K562 (cell line): ENCODE results near the gene CHPF. TPM values are rescaled to one million over a fixed set of nuclear protein-coding genes. Genes with fewer than 3 reads are reported as not detected.

Experiments used
- FOXM1 ChIP-seq, 2 experiments: fragments of 450-650 bp in 1 of 2; sonication (generic) in 1 of 2; formaldehyde crosslinking in 1 of 2; IDR thresholded peaks; 2 replicates each; pipeline versions ENCODE4 v1.6.1 to v1.9.0; 2017 to 2022; ENCODE audit warnings: low read depth in 2 of 2, mild to moderate bottlenecking in 2 of 2, missing genetic modification reagents in 1 of 2, moderate library complexity in 1 of 2
- MTA1 ChIP-seq: fragments of 450-650 bp; IDR thresholded peaks from 2 replicates; pipeline ENCODE4 v1.6.1; 2017; ENCODE audit warnings: borderline replicate concordance
- POLR2G ChIP-seq: fragments of 200-400 bp; formaldehyde crosslinking; IDR thresholded peaks from 2 replicates; pipeline ENCODE4 v1.6.1; 2017; ENCODE audit warnings: low read depth, mild to moderate bottlenecking, antibody characterized with exemption, low read length, moderate library complexity
- PREB ChIP-seq: sonication (generic); formaldehyde crosslinking; IDR thresholded peaks from 2 replicates; pipeline ENCODE4 v1.8.1; 2023; ENCODE audit warnings: mild to moderate bottlenecking, missing genetic modification reagents
- SMAD4 ChIP-seq: fragments of 250-450 bp; sonication (Bioruptor Pico); conservative IDR thresholded peaks from 2 replicates; pipeline ENCODE4 v1.8.0; 2021; ENCODE audit warnings: inconsistent platforms, mild to moderate bottlenecking, moderate library complexity
- THRA ChIP-seq: fragments of 450-650 bp; IDR thresholded peaks from 2 replicates; pipeline ENCODE4 v1.6.1; 2017; ENCODE audit warnings: mild to moderate bottlenecking, moderate library complexity
- TRIM25 ChIP-seq: fragments of 450-650 bp; IDR thresholded peaks from 2 replicates; pipeline ENCODE4 v1.7.0; 2016; ENCODE audit warnings: borderline replicate concordance
- polyA plus RNA-seq, 8 experiments: library from polyadenylated mRNA; depleted of rRNA in 4 of 8; stranded (reverse) in 5 of 8; unstranded in 3 of 8; fragments of >200 nt; fragmentation: Nextera tagmentation in 2 of 8; fragmentation: Illumina TruSeq in 1 of 8; extraction: Ambion mirVana in 2 of 8; extraction: Trizol in 1 of 8; gene quantifications; 2 replicates each; pipeline versions ENCODE4 v1.2.1 to v1.2.3, GENCODE V29; 2011 to 2014; ENCODE audit warnings: inconsistent platforms in 1 of 8, missing spikeins in 1 of 8
- total RNA-seq, 7 experiments: library from RNA; depleted of rRNA in 6 of 7; stranded (reverse); fragments of >200 nt in 6 of 7; fragmentation: Illumina TruSeq in 2 of 7; extraction: Trizol in 2 of 7; gene quantifications; 2 replicates each; pipeline versions ENCODE4 v1.2.1 to v1.2.3, GENCODE V29; 2011 to 2021; ENCODE audit warnings: low replicate concordance in 1 of 7
- TF ChIP-seq, protein P1 (sequence below): fragments of 450-650 bp; IDR thresholded peaks from 2 replicates; pipeline ENCODE4 v1.6.1; 2016; ENCODE audit warnings: missing biosample characterization, missing genetic modification characterization

Gene CHPF
- total and polyA plus RNA-seq, 9 of the 15 experiments (the other 6 are each of a cell fraction or from before 2014, with no cell fraction given): 0.15 to 57.2 (median 7.9) TPM

- TF ChIP-seq PREB (CRISPR knock-in tag) (no peak), TRIM25 (peak; percentile 83; the same call in 1 of the 2 replicates), THRA (peak; percentile 88), FOXM1 (IDR thresholded peaks at IDR 0.05; ENCODE audit: low read depth) (no peak), FOXM1 (CRISPR knock-in tag; IDR thresholded peaks at IDR 0.05; ENCODE audit: low read depth) (no peak), POLR2G (peak; percentile 67; the same call in 1 of the 2 replicates), SMAD4 (CRISPR knock-in tag) (peak; percentile 94), MTA1 (peak; percentile 91)
- TF ChIP-seq, protein P1, sequence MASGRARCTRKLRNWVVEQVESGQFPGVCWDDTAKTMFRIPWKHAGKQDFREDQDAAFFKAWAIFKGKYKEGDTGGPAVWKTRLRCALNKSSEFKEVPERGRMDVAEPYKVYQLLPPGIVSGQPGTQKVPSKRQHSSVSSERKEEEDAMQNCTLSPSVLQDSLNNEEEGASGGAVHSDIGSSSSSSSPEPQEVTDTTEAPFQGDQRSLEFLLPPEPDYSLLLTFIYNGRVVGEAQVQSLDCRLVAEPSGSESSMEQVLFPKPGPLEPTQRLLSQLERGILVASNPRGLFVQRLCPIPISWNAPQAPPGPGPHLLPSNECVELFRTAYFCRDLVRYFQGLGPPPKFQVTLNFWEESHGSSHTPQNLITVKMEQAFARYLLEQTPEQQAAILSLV (tag): no peak
Measured at GRCh38 chr2:219571311-219572236, 28.0 kb upstream of the CHPF start, which contains the start of gene OBSL1 (continued).
